Activated naive CD8-positive, alpha-beta T cell treated with anti-CD3 and anti-CD28 coated beads for 36 hours (primary cell): ENCODE measurements around the gene ARID3A. TPM values are rescaled to one million over a fixed set of nuclear protein-coding genes. Genes with fewer than 3 reads are reported as not detected.
A peak's percentile ranks its signal among the peaks of the same experiment; 100 is the strongest.

Experiments used
- DNase-seq: peaks from one replicate; pipeline ENCODE4 v3.0.0; 2021
- H3K27ac Mint-ChIP-seq: one replicate; pipeline ENCODE4 v1.8.0; 2022; ENCODE audit warnings: mild to moderate bottlenecking, moderate library complexity, mixed read lengths
- H3K27me3 Mint-ChIP-seq: one replicate; pipeline ENCODE4 v1.8.0; 2022; ENCODE audit warnings: mild to moderate bottlenecking, mixed read lengths
- H3K36me3 Mint-ChIP-seq: one replicate; pipeline ENCODE4 v1.8.0; 2021; ENCODE audit warnings: mild to moderate bottlenecking, mixed read lengths
- H3K4me1 Mint-ChIP-seq: one replicate; pipeline ENCODE4 v1.8.0; 2021; ENCODE audit warnings: mixed read lengths
- H3K4me3 Mint-ChIP-seq: one replicate; pipeline ENCODE4 v1.8.0; 2022; ENCODE audit warnings: mild to moderate bottlenecking, moderate library complexity, mixed read lengths
- H3K9me3 Mint-ChIP-seq: one replicate; pipeline ENCODE4 v1.8.0; 2022; ENCODE audit warnings: mixed read lengths
- total RNA-seq, 2 experiments: library from RNA; stranded (reverse); gene quantifications; one replicate each; pipeline ENCODE4 v1.2.3, GENCODE V29; 2021

ARID3A gene
- total RNA-seq, 2 experiments from 2014 or later: 10.2 to 11.8 TPM

DNA sequence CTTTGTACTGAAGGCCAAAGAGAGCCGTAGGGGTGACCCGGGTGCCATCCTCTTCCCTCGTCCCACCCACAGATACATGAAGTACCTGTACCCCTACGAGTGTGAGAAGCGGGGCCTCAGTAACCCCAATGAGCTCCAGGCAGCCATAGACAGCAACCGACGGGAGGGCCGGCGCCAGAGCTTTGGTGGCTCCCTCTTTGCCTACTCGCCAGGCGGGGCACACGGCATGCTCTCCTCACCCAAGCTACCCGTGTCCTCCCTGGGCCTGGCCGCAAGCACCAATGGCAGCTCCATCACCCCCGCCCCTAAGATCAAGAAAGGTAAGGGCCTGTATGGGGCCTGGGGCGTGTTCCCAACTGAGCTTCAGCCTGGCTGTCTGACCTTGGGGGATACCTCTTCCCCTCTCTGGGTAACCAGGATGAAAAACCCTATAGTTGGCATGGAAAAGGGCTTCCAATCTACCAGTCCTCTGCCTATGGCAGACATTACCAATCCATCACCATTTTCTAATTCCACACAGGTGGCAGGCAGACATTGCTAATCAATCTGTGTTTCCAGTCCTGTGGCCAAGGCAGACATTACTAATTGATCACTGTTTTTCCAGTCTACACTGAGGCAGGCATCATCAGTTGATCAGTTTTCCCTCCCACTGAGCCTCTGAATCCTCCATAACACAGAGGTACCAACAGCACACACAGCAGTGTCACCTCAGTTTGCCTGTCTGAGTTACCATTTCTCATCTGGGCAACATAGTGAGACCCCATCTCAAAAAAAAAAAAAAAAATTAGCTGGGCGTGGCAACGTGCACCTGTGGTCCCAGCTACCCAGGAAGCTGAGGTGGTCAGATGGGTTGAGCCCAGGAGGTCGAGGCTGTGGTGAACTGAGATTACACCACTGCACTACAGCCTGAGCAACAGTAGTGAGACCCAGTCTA lies 39.2 kb downstream of the ARID3A start:
- Mint-ChIP-seq H3K4me1 (no peaks in the 10 kb centered on the region), H3K27ac (no peak overlapping the region), H3K27me3 (no peaks in the 10 kb centered on the region), H3K36me3 (peaks cover 15% of the 10 kb centered on the region), H3K9me3 (peaks cover 3% of the 10 kb centered on the region), H3K4me3 (no peak overlapping the region)
- no peak for DNase-seq

DNA sequence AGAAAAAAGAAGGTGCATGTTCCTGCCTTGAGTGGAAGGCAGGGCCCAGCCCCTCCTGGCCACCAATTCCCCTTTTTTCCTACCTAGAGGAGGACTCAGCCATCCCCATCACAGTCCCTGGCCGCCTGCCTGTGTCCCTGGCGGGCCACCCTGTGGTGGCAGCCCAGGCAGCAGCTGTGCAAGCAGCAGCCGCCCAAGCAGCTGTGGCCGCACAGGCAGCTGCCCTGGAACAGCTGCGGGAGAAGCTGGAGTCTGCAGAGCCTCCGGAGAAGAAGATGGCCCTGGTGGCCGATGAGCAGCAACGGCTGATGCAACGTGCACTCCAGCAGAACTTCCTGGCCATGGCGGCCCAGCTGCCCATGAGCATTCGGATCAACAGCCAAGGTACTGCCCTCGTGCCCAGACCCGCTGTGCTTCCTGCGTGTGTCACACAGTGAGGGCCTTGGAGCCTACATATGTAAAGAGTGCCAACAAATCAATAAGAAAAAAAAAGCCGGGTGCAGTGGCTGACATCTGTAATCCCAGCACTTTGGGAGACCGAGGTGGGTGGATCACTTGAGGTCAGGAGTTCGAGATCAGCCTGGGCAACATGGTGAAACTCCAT lies 40.8 kb downstream of the ARID3A start:
- Mint-ChIP-seq H3K36me3 (peaks cover 27% of the 10 kb centered on the region), H3K4me3 (no peak overlapping the region), H3K27ac (no peak overlapping the region), H3K9me3 (peaks cover 8% of the 10 kb centered on the region), H3K27me3 (no peaks in the 10 kb centered on the region), H3K4me1 (no peaks in the 10 kb centered on the region)
- DNase-seq: no peak

- DNase-seq: no peak
- Mint-ChIP-seq H3K36me3 (peaks cover 27% of the 10 kb centered on the region), H3K27ac (no peak overlapping the region), H3K4me3 (no peak overlapping the region), H3K4me1 (no peaks in the 10 kb centered on the region), H3K9me3 (peaks cover 5% of the 10 kb centered on the region), H3K27me3 (no peaks in the 10 kb centered on the region)
Measured at GRCh38 chr19:970695-971094, 44.9 kb downstream of the ARID3A start.

DNA sequence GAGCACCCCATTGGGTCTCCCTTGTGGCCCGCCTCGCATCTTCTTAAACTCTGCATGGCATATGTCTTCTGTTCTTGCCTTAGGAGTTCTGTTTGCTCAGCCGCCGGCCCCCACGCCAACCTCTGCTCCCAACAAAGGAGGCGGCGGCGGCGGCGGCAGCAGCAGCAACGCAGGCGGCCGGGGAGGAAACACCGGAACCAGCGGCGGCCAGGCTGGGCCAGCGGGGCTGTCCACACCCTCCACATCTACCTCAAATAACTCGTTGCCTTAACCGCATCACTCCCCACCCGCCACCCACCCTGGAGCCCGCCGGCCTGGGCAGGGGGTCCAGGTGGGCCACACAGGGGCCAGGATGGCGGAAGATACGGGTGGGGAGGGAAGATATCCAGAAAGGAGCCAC lies 46.0 kb downstream of the ARID3A start:
- no peak for DNase-seq
- H3K27ac Mint-ChIP-seq: no peak overlapping the region
- H3K4me3 Mint-ChIP-seq: no peak overlapping the region
- peaks cover 27% of the 10 kb centered on the region for H3K36me3 Mint-ChIP-seq
- no peaks in the 10 kb centered on the region for H3K27me3 Mint-ChIP-seq
- H3K4me1 Mint-ChIP-seq: no peaks in the 10 kb centered on the region
- peaks cover 5% of the 10 kb centered on the region for H3K9me3 Mint-ChIP-seq

GRCh38 chr19:972281-972680 lies 46.4 kb downstream of the ARID3A start:
- no peak for DNase-seq
- Mint-ChIP-seq H3K4me3 (no peak overlapping the region), H3K27me3 (no peaks in the 10 kb centered on the region), H3K4me1 (no peaks in the 10 kb centered on the region), H3K9me3 (peaks cover 5% of the 10 kb centered on the region), H3K36me3 (peaks cover 26% of the 10 kb centered on the region), H3K27ac (no peak overlapping the region)

- Mint-ChIP-seq H3K27me3 (no peaks in the 10 kb centered on the region), H3K27ac (no peak overlapping the region), H3K36me3 (peaks cover 21% of the 10 kb centered on the region), H3K4me3 (no peak overlapping the region), H3K4me1 (no peaks in the 10 kb centered on the region), H3K9me3 (peaks cover 5% of the 10 kb centered on the region)
- no peak for DNase-seq
Measured at GRCh38 chr19:973726-974563, 48.1 kb downstream of the ARID3A start.

GRCh38 chr19:974564-975257 lies 48.9 kb downstream of the ARID3A start:
- no peaks in the 10 kb centered on the region for H3K4me1 Mint-ChIP-seq
- peaks cover 5% of the 10 kb centered on the region for H3K9me3 Mint-ChIP-seq
- H3K36me3 Mint-ChIP-seq: peaks cover 21% of the 10 kb centered on the region
- DNase-seq: no peak
- no peak overlapping the region for H3K27ac Mint-ChIP-seq
- no peak overlapping the region for H3K4me3 Mint-ChIP-seq
- H3K27me3 Mint-ChIP-seq: no peaks in the 10 kb centered on the region

DNA sequence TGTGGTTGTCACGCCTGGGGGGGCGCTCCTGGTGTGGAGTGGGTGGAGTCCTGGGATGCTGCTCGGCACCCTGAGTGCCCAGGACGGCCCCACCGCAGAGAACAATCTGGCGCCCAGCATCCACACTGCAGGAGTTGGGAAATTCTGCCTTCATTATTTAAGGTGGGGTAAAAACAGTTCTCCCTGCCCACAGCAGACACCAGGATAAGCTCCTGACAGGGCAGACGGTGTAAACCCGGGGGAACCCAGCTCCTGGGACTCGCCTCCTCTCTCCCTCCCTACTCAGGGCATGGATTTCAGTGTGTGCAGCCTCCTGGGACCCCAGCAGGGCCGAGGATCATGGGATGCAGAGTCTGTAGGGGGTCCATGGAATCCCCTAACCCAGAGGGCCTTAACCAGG lies 50.6 kb downstream of the ARID3A start:
- no peak overlapping the region for H3K27ac Mint-ChIP-seq
- no peaks in the 10 kb centered on the region for H3K27me3 Mint-ChIP-seq
- no peaks in the 10 kb centered on the region for H3K9me3 Mint-ChIP-seq
- H3K4me1 Mint-ChIP-seq: no peaks in the 10 kb centered on the region
- peaks cover 8% of the 10 kb centered on the region for H3K36me3 Mint-ChIP-seq
- H3K4me3 Mint-ChIP-seq: no peak overlapping the region
- DNase-seq: no peak

GRCh38 chr19:977058-977464 lies 51.2 kb downstream of the ARID3A start:
- Mint-ChIP-seq H3K27me3 (no peaks in the 10 kb centered on the region), H3K9me3 (no peaks in the 10 kb centered on the region), H3K27ac (no peak overlapping the region), H3K4me1 (no peaks in the 10 kb centered on the region), H3K4me3 (no peak overlapping the region), H3K36me3 (peaks cover 5% of the 10 kb centered on the region)
- no peak for DNase-seq

GRCh38 chr19:979318-979741 lies 53.5 kb downstream of the ARID3A start:
- no peaks in the 10 kb centered on the region for H3K27me3 Mint-ChIP-seq
- H3K9me3 Mint-ChIP-seq: no peaks in the 10 kb centered on the region
- H3K27ac Mint-ChIP-seq: no peak overlapping the region
- no peak overlapping the region for H3K4me3 Mint-ChIP-seq
- peaks cover 2% of the 10 kb centered on the region for H3K36me3 Mint-ChIP-seq
- peaks cover 4% of the 10 kb centered on the region for H3K4me1 Mint-ChIP-seq
- no peak for DNase-seq

- H3K9me3 Mint-ChIP-seq: no peaks in the 10 kb centered on the region
- no peak overlapping the region for H3K4me3 Mint-ChIP-seq
- DNase-seq: no peak
- peaks cover 8% of the 10 kb centered on the region for H3K4me1 Mint-ChIP-seq
- no peaks in the 10 kb centered on the region for H3K27me3 Mint-ChIP-seq
- H3K27ac Mint-ChIP-seq: no peak overlapping the region
- peaks cover 7% of the 10 kb centered on the region for H3K36me3 Mint-ChIP-seq
Measured at GRCh38 chr19:980133-980998, 54.5 kb downstream of the ARID3A start.

GRCh38 chr19:982567-983170 lies 56.8 kb downstream of the ARID3A start:
- H3K27me3 Mint-ChIP-seq: no peaks in the 10 kb centered on the region
- H3K36me3 Mint-ChIP-seq: peaks cover 7% of the 10 kb centered on the region
- no peak overlapping the region for H3K27ac Mint-ChIP-seq
- DNase-seq: peak; percentile 87
- no peaks in the 10 kb centered on the region for H3K9me3 Mint-ChIP-seq
- H3K4me3 Mint-ChIP-seq: no peak overlapping the region
- peaks cover 13% of the 10 kb centered on the region for H3K4me1 Mint-ChIP-seq

GRCh38 chr19:984165-984967 lies 58.5 kb downstream of the ARID3A start, which contains the start of gene WDR18:
WDR18 (plus strand) TSS chr19:984345; CDS start chr19:984354, 9 bp downstream.
- no peaks in the 10 kb centered on the region for H3K9me3 Mint-ChIP-seq
- peaks cover 7% of the 10 kb centered on the region for H3K36me3 Mint-ChIP-seq
- peak; percentile 94 for DNase-seq
- H3K27me3 Mint-ChIP-seq: no peaks in the 10 kb centered on the region
- H3K27ac Mint-ChIP-seq: peak within 1 kb of the TSS; percentile 95
- H3K4me3 Mint-ChIP-seq: peak within 1 kb of the TSS; percentile 94
- peaks cover 15% of the 10 kb centered on the region for H3K4me1 Mint-ChIP-seq
